Measurements from ENCODE around the gene IGHMBP2. TPM values are rescaled to one million over a fixed set of nuclear protein-coding genes. Genes with fewer than 3 reads are reported as not detected.

Gene IGHMBP2
- total and polyA plus RNA-seq, 7 donors: 5.4 to 41.3 (median 15.7) TPM

DNA sequence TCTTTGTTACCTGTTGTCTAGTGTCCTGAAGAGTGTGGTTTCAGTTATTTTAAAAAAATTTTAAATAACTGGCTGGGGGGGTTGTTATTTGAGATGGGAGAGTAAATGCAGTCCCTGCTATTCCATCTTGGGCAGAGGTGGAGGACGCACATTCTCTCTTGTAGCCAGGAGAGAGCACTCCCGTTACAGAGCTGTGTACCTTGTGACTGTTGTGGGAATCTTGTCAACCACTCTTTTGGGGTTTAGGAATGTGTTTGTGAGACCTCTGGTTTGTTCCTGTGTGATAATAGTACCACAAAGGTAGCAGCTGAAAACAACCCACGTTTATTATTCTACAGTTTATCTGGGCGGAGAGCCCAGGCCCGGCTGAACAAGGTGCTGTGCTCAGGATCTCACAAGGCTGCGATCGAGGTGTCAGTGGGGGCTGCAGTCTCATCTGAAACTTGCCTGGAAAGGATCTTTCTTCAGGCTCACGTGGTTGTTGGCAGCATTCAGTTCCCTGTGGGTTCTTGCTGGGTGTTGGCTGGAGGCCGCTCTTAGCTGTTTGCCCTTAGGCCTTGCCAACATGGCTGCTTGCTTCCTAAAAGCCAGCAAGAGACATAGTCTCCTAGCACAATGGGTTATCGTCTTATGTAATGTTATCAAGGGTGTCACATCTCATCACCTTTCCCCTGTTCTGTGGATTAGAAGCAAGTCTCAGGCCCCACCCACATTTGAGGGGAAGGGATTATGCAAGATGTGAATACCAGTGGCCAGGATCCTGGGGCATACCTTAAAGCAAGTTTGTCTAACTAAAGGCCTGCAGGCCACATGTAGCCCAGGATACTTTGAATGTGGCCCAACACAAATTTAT is 20.6 kb downstream of the IGHMBP2 start:
- Histone ChIP-seq H3K9me3 (peaks cover 7 to 15% (median 9%) of the 10 kb centered on the region in 4 donors), H3K36me3 (peaks cover 18 to 74% (median 27%) of the 10 kb centered on the region in 4 donors), H3K27me3 (no peaks in the 10 kb centered on the region), H3K4me3 (no peak overlapping the region), H3K4me1 (peaks cover 0 to 64% (median 46%) of the 10 kb centered on the region in 4 donors), H3K27ac (peak overlapping the region; percentile 80 to 94 (median 85))
- TF ChIP-seq EP300 (IDR thresholded peaks at IDR 0.05) (no peak), POLR2AphosphoS5 (IDR thresholded peaks at IDR 0.05) (peak in 1 of 4 donors; percentile 31)
- intact Hi-C loops (cut with DNase I): loop anchor here (5.0 kb wide), 1 partner anchor 163 kb away; no protein-coding TSS in a partner anchor
- DNase-seq: peak; percentile 84
- WGBS, 2 donors: 90 to 95% methylated on average over 10 of the region's 10 CpGs

DNA sequence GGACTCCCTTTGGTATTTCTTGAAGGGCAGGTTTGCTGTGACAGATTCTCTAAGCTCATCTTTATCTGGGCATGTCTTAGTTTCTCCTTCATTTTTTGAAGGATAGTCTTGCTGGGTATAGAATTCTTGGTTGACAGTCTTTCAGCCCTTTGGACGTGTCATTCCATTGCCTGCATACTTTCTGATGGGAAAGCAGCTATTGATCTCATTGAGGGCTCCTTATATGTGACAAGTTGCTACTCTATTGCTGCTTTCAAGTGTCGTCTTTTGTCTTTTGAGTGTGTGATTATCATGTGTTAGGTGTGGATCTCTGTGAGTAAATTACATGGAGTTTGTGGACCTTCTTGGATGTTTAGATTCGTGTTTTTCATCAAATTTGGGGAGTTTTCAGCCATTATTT is 21.9 kb downstream of the IGHMBP2 start:
- H3K36me3 ChIP-seq: peaks cover 17 to 74% (median 35%) of the 10 kb centered on the region in 4 donors
- H3K27ac ChIP-seq: peak overlapping the region; percentile 80 to 94 (median 85)
- H3K4me1 ChIP-seq: peaks cover 0 to 57% (median 47%) of the 10 kb centered on the region in 4 donors
- no peak overlapping the region for H3K4me3 ChIP-seq
- no peaks in the 10 kb centered on the region for H3K27me3 ChIP-seq
- TF ChIP-seq POLR2AphosphoS5 (IDR thresholded peaks at IDR 0.05) (no peak), EP300 (IDR thresholded peaks at IDR 0.05) (no peak), POLR2A (IDR thresholded peaks at IDR 0.05) (no peak)
- TF ChIP-seq, protein P1, sequence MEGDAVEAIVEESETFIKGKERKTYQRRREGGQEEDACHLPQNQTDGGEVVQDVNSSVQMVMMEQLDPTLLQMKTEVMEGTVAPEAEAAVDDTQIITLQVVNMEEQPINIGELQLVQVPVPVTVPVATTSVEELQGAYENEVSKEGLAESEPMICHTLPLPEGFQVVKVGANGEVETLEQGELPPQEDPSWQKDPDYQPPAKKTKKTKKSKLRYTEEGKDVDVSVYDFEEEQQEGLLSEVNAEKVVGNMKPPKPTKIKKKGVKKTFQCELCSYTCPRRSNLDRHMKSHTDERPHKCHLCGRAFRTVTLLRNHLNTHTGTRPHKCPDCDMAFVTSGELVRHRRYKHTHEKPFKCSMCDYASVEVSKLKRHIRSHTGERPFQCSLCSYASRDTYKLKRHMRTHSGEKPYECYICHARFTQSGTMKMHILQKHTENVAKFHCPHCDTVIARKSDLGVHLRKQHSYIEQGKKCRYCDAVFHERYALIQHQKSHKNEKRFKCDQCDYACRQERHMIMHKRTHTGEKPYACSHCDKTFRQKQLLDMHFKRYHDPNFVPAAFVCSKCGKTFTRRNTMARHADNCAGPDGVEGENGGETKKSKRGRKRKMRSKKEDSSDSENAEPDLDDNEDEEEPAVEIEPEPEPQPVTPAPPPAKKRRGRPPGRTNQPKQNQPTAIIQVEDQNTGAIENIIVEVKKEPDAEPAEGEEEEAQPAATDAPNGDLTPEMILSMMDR (IDR thresholded peaks at IDR 0.05): no peak
- DNase-seq: no peak
- intact Hi-C loops (cut with DNase I): loop anchor here (2.0 kb wide), 1 partner anchor 85 kb away; no protein-coding TSS in a partner anchor
- peaks cover 7 to 15% (median 9%) of the 10 kb centered on the region in 4 donors for H3K9me3 ChIP-seq
- 82 to 95% methylated on average over 3 of the region's 3 CpGs for WGBS, 2 donors

DNA sequence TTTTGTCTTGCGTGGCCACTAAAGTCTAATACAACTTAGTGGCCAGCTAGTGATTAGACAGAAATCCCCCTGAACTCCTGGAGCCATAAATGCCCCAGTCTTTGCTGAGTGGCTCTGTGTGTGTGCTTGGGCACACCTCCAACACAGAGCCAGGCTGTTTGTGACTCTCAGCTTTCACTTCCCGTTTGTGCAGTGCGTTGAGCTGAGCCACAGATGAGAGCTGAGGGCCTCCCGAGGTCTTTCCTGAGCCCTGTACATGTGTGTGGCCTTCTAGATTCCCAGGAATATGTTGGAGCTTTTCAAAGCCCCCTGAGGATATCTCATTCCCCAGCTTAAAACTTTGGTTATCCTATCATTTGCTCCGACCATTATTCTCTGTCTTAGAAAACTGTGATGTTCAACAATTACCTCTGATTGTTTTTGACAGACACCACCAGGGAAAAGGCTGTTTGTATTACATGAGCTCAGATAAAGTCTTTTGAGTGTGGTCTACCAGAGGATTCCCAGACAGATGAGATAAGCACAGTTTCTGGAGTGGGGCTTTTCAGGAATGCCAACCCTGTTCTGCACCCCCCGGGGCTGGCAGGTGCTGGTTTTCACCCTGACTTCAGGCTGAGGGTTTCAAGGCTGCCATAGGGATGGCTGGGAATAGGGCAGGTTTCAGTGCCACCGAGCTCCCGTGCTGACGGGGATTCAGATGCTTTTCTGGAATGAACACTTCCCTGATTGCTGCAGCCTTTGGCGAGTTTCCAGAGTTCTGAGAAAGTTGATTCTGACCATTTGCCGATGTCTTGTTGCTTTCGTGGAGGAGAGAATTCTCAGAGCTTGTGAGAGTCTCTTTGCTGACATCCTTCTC is 23.8 kb downstream of the IGHMBP2 start:
- DNase-seq: no peak
- H3K4me3 ChIP-seq: no peak overlapping the region
- peaks cover 7 to 15% (median 9%) of the 10 kb centered on the region in 4 donors for H3K9me3 ChIP-seq
- peak in 2 of 4 donors; percentile 34 to 38 for TF ChIP-seq POLR2AphosphoS5 (IDR thresholded peaks at IDR 0.05)
- TF ChIP-seq POLR2A (IDR thresholded peaks at IDR 0.05): no peak
- TF ChIP-seq EP300 (IDR thresholded peaks at IDR 0.05): no peak
- TF ChIP-seq, protein P1 (IDR thresholded peaks at IDR 0.05): no peak
- H3K4me1 ChIP-seq: peaks cover 0 to 59% (median 46%) of the 10 kb centered on the region in 4 donors
- 68 to 85% methylated on average over 12 of the region's 12 CpGs for WGBS, 2 donors
- H3K27ac ChIP-seq: peak overlapping the region; percentile 81 to 94 (median 85)
- no peaks in the 10 kb centered on the region for H3K27me3 ChIP-seq
- intact Hi-C loops (cut with DNase I): loop anchor here (2.0 kb wide), 1 partner anchor 83 kb away; no protein-coding TSS in a partner anchor
- H3K36me3 ChIP-seq: peaks cover 17 to 66% (median 34%) of the 10 kb centered on the region in 4 donors

DNA sequence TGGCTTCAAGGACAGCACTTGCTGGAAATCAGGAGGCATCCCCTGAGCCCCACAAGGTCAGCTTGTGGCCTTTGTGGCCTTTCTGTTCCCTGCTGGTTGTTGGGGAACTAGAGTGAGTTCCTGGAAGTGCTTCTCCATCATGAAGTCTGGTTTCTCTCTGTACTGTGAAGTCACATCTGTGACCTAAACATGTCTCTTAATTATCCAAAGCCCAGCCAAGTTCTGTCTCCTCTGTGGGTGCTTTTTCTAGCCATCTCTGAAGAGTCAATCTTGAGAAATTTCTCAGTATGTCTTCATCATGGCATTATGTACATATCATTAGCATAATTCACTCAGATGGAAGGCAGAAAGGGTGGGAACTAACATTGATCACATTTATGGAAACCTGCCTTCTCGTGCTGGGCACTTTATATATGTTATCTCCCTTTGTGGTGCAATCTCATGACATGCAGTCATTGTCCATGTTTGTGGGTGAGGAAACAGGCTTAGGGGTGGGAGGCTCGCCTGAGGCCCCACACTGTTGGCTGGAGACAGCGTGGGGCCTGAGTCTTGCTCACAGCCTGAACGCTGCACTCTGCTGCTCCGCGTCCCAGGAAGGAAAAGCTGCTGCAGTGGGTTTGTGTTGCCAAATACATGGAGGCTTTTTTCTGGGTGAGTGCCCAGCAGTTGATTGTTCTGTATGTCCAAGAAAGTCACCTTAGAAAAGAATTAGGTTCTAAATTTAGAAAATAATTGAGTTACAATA is 24.6 kb downstream of the IGHMBP2 start:
- intact Hi-C loops (cut with DNase I): no loop called here
- H3K27me3 ChIP-seq: no peaks in the 10 kb centered on the region
- 87 to 93% methylated on average over 6 of the region's 6 CpGs for WGBS, 2 donors
- H3K36me3 ChIP-seq: peaks cover 17 to 58% (median 33%) of the 10 kb centered on the region in 4 donors
- peak in 3 of 4 donors; percentile 41 to 83 (median 70) for TF ChIP-seq EP300 (IDR thresholded peaks at IDR 0.05)
- TF ChIP-seq POLR2AphosphoS5 (IDR thresholded peaks at IDR 0.05): peak; percentile 18 to 78 (median 51)
- TF ChIP-seq, protein P1 (IDR thresholded peaks at IDR 0.05): no peak
- TF ChIP-seq POLR2A (IDR thresholded peaks at IDR 0.05): no peak
- no peak for DNase-seq
- H3K4me1 ChIP-seq: peaks cover 0 to 64% (median 48%) of the 10 kb centered on the region in 4 donors
- H3K9me3 ChIP-seq: peaks cover 7 to 15% (median 9%) of the 10 kb centered on the region in 4 donors
- peak overlapping the region; percentile 81 to 94 (median 85) for H3K27ac ChIP-seq
- H3K4me3 ChIP-seq: no peak overlapping the region

All from sigmoid colon (tissue), 7 donors.